GM12875 (cell line): ENCODE measurements around the gene USP51.

Experiments used
- H3K4me3 ChIP-seq: one replicate; pipeline ENCODE4 v1.5.1; 2011; ENCODE audit warnings: low read depth, low read length, control low read depth
- CTCF ChIP-seq: IDR thresholded peaks from 2 replicates; pipeline ENCODE4 v1.5.1; 2011; ENCODE audit warnings: low read depth, mild to moderate bottlenecking, control low read depth, inconsistent platforms, low read length, moderate library complexity, borderline replicate concordance; ENCODE audit not compliant: insufficient read depth

The USP51 gene

GRCh38 chrX:55490974-55491373 lies 1.3 kb upstream of the USP51 start:
- H3K4me3 ChIP-seq = no peak overlapping the region
- TF ChIP-seq CTCF = no peak

- peak overlapping the region; percentile 73 for H3K4me3 ChIP-seq
- no peak for TF ChIP-seq CTCF
Measured at GRCh38 chrX:55490121-55490520, 473 bp upstream of the USP51 start.

- H3K4me3 ChIP-seq = peak overlapping the region; percentile 73
- TF ChIP-seq CTCF = no peak
Measured at GRCh38 chrX:55488593-55489313, 895 bp downstream of the USP51 start.

- no peak for TF ChIP-seq CTCF
- peak overlapping the region; percentile 73 for H3K4me3 ChIP-seq
Measured at GRCh38 chrX:55488006-55488592, 1.5 kb downstream of the USP51 start.

- H3K4me3 ChIP-seq = no peak overlapping the region
- TF ChIP-seq CTCF = no peak
Measured at GRCh38 chrX:55487143-55487542, 2.5 kb downstream of the USP51 start.

GRCh38 chrX:55486736-55487135 lies 2.9 kb downstream of the USP51 start:
- no peak overlapping the region for H3K4me3 ChIP-seq
- TF ChIP-seq CTCF = no peak

GRCh38 chrX:55484948-55485347 lies 4.7 kb downstream of the USP51 start:
- TF ChIP-seq CTCF = no peak
- no peak overlapping the region for H3K4me3 ChIP-seq
